Stimulated activated CD4-positive, alpha-beta T cell treated with anti-CD3 and anti-CD28 coated beads, Interleukin-1b, Interleukin-23, amount 100 ng/mL, for 4 hours (primary cell): ENCODE data around the gene MFSD2A.
"Not testable (repeated sequence)": the region's sequence is repeated elsewhere in the genome, so short reads cannot be mapped to it uniquely, and the experiment has no call there.

Experiments
- DNase-seq, 2 donors: peaks; one replicate each; pipeline ENCODE4 v3.0.0-alpha.2; 2020; ENCODE audit warnings: low read depth in 2 of 2

MFSD2A gene

GRCh38 chr1:39940980-39941871, 13.7 kb upstream of the MFSD2A start:
- DNase-seq, result no peak

GRCh38 chr1:39943471-39944290, 11.3 kb upstream of the MFSD2A start:
- DNase-seq, result no peak

- no peak for DNase-seq
These were observed 10.4 kb upstream of the MFSD2A start for GRCh38 chr1:39944410-39945112.

- no peak for DNase-seq
These were observed 8.7 kb upstream of the MFSD2A start for GRCh38 chr1:39946216-39946615.

- no peak for DNase-seq
These were observed 7.7 kb upstream of the MFSD2A start for GRCh38 chr1:39947260-39947659.

- DNase-seq, result no peak
These were observed 5.1 kb upstream of the MFSD2A start for GRCh38 chr1:39949891-39950290.

GRCh38 chr1:39951926-39952325, 3.0 kb upstream of the MFSD2A start:
- no peak for DNase-seq

- no peak for DNase-seq
These were observed 2.4 kb upstream of the MFSD2A start for GRCh38 chr1:39952359-39953110.

- no peak for DNase-seq
These were observed 548 bp upstream of the MFSD2A start for GRCh38 chr1:39954324-39954869.

- peak; percentile 54 to 64 for DNase-seq
These were observed 898 bp downstream of the MFSD2A start for GRCh38 chr1:39955547-39956539.

- no peak for DNase-seq
These were observed 2.5 kb downstream of the MFSD2A start for GRCh38 chr1:39957299-39958015.

- DNase-seq, result no peak
These were observed 3.7 kb downstream of the MFSD2A start for GRCh38 chr1:39958403-39959200.

GRCh38 chr1:39959651-39960333, 4.8 kb downstream of the MFSD2A start:
- DNase-seq, result no peak

GRCh38 chr1:39960431-39960958, 5.5 kb downstream of the MFSD2A start:
- no peak for DNase-seq

GRCh38 chr1:39962450-39962825, 7.5 kb downstream of the MFSD2A start:
- no peak for DNase-seq

GRCh38 chr1:39962964-39963363, 8.0 kb downstream of the MFSD2A start:
- not testable (repeated sequence) for DNase-seq

- DNase-seq, result no peak
These were observed 9.6 kb downstream of the MFSD2A start for GRCh38 chr1:39964552-39964951.

GRCh38 chr1:39965044-39965443, 10.1 kb downstream of the MFSD2A start:
- no peak for DNase-seq
